ENCODE data around the gene PACS1.

Gene PACS1

GRCh38 chr11:66189031-66189745, 119.1 kb downstream of the PACS1 start:
- H3K4me1 ChIP-seq (ENCODE audit: low read length), result no peaks in the 10 kb centered on the region
- H3K79me2 ChIP-seq (ENCODE audit: low read length), result 0 out of 2 replicates have a peak, but pooled peaks cover 3% of the 10 kb centered on the region
- no peak overlapping the region for H3K27ac ChIP-seq (ENCODE audit: low read length)
- H3K9ac ChIP-seq (ENCODE audit: low read length), result no peak overlapping the region
- no peaks in the 10 kb centered on the region for H3K9me3 ChIP-seq (replicated peaks; ENCODE audit: insufficient read depth, low read length)
- H2AFZ ChIP-seq (ENCODE audit: low read length), result no peak overlapping the region
- H3K4me2 ChIP-seq (ENCODE audit: low read depth, low read length), result no peak overlapping the region
- TF ChIP-seq CTCF (IDR thresholded peaks at IDR 0.05; ENCODE audit: low read length) (no peak), EZH2phosphoT487 (IDR thresholded peaks at IDR 0.05; ENCODE audit: low read length) (no peak), EZH2 (optimal IDR thresholded peaks at IDR 0.05; ENCODE audit: low read depth, low read length) (no peak)
- DNase-seq, result no peak
- no peaks in the 10 kb centered on the region for H3K9me2 ChIP-seq (replicated peaks; ENCODE audit: insufficient read depth, low read length)
- H3F3A ChIP-seq (ENCODE audit: insufficient read depth, low read length), result no peaks in the 10 kb centered on the region
- H3K36me3 ChIP-seq (replicated peaks; ENCODE audit: insufficient read depth, low read length), result no peaks in the 10 kb centered on the region
- H4K20me1 ChIP-seq (ENCODE audit: insufficient read depth, low read length), result no peaks in the 10 kb centered on the region
- H3K4me3 ChIP-seq (ENCODE audit: low read length), result no peak overlapping the region
- no peaks in the 10 kb centered on the region for H3K27me3 ChIP-seq (replicated peaks; ENCODE audit: insufficient read depth, low read length)

- H3K4me1 ChIP-seq (ENCODE audit: low read length), result no peaks in the 10 kb centered on the region
- no peak overlapping the region for H2AFZ ChIP-seq (ENCODE audit: low read length)
- H3K9ac ChIP-seq (ENCODE audit: low read length), result no peak overlapping the region
- DNase-seq, result no peak
- H3K27ac ChIP-seq (ENCODE audit: low read length), result no peak overlapping the region
- H4K20me1 ChIP-seq (ENCODE audit: insufficient read depth, low read length), result no peaks in the 10 kb centered on the region
- no peak overlapping the region for H3K4me3 ChIP-seq (ENCODE audit: low read length)
- H3K9me2 ChIP-seq (replicated peaks; ENCODE audit: insufficient read depth, low read length), result no peaks in the 10 kb centered on the region
- no peaks in the 10 kb centered on the region for H3K27me3 ChIP-seq (replicated peaks; ENCODE audit: insufficient read depth, low read length)
- no peaks in the 10 kb centered on the region for H3K9me3 ChIP-seq (replicated peaks; ENCODE audit: insufficient read depth, low read length)
- TF ChIP-seq EZH2phosphoT487 (IDR thresholded peaks at IDR 0.05; ENCODE audit: low read length) (no peak), EZH2 (optimal IDR thresholded peaks at IDR 0.05; ENCODE audit: low read depth, low read length) (no peak), CTCF (IDR thresholded peaks at IDR 0.05; ENCODE audit: low read length) (no peak)
- H3F3A ChIP-seq (ENCODE audit: insufficient read depth, low read length), result no peaks in the 10 kb centered on the region
- H3K4me2 ChIP-seq (ENCODE audit: low read depth, low read length), result no peak overlapping the region
- 0 out of 2 replicates have a peak, but pooled peaks cover 3% of the 10 kb centered on the region for H3K79me2 ChIP-seq (ENCODE audit: low read length)
- H3K36me3 ChIP-seq (replicated peaks; ENCODE audit: insufficient read depth, low read length), result no peaks in the 10 kb centered on the region
These were observed 120.7 kb downstream of the PACS1 start for GRCh38 chr11:66190786-66191185.

GRCh38 chr11:66192181-66192863, 122.2 kb downstream of the PACS1 start:
- TF ChIP-seq EZH2phosphoT487 (IDR thresholded peaks at IDR 0.05; ENCODE audit: low read length) (no peak), CTCF (IDR thresholded peaks at IDR 0.05; ENCODE audit: low read length) (no peak), EZH2 (optimal IDR thresholded peaks at IDR 0.05; ENCODE audit: low read depth, low read length) (no peak)
- Histone ChIP-seq H3K9me2 (replicated peaks; ENCODE audit: insufficient read depth, low read length) (no peaks in the 10 kb centered on the region), H3K27me3 (replicated peaks; ENCODE audit: insufficient read depth, low read length) (no peaks in the 10 kb centered on the region), H3K9me3 (replicated peaks; ENCODE audit: insufficient read depth, low read length) (no peaks in the 10 kb centered on the region), H4K20me1 (ENCODE audit: insufficient read depth, low read length) (no peaks in the 10 kb centered on the region), H3K4me2 (ENCODE audit: low read depth, low read length) (no peak overlapping the region), H3K27ac (ENCODE audit: low read length) (no peak overlapping the region), H3K9ac (ENCODE audit: low read length) (no peak overlapping the region), H2AFZ (ENCODE audit: low read length) (no peak overlapping the region), H3K36me3 (replicated peaks; ENCODE audit: insufficient read depth, low read length) (no peaks in the 10 kb centered on the region), H3K79me2 (ENCODE audit: low read length) (0 out of 2 replicates have a peak, but pooled peaks cover 3% of the 10 kb centered on the region), H3K4me1 (ENCODE audit: low read length) (no peaks in the 10 kb centered on the region), H3F3A (ENCODE audit: insufficient read depth, low read length) (no peaks in the 10 kb centered on the region), H3K4me3 (ENCODE audit: low read length) (no peak overlapping the region)
- DNase-seq, result no peak

Measured in MM.1S (cell line).